Measurements from ENCODE around the gene NDST3.

DNA sequence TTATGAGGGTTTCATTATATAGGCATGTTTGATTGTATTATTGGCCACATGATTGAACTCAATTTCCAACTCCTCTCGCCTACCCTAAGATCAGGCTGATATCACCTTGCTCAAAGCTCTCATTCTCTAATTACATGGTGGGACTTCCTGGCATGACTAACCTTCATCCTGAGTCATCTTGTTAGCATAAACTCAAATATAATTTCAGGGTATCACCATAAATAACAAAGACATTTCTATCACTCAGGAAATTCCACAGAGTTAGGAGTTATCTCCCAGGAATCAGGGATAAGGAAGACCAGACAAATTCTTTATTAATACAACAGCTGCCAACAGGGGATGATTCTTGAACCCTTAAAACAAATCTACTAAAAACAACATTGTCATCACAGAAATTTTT lies 90.7 kb downstream of the NDST3 start:
- no peak for TF ChIP-seq CTCF (IDR thresholded peaks at IDR 0.05)
- TF ChIP-seq EP300 (IDR thresholded peaks at IDR 0.05) = no peak

All from esophagus muscularis mucosa (tissue), 3 donors.